ENCODE results near the gene LCE3D. TPM values are rescaled to one million over a fixed set of nuclear protein-coding genes. Genes with fewer than 3 reads are reported as not detected.
"Not testable (repeated sequence)": the region's sequence is repeated elsewhere in the genome, so short reads cannot be mapped to it uniquely, and the experiment has no call there.

Gene LCE3D
- total RNA-seq, 1 donor: not detected

DNA sequence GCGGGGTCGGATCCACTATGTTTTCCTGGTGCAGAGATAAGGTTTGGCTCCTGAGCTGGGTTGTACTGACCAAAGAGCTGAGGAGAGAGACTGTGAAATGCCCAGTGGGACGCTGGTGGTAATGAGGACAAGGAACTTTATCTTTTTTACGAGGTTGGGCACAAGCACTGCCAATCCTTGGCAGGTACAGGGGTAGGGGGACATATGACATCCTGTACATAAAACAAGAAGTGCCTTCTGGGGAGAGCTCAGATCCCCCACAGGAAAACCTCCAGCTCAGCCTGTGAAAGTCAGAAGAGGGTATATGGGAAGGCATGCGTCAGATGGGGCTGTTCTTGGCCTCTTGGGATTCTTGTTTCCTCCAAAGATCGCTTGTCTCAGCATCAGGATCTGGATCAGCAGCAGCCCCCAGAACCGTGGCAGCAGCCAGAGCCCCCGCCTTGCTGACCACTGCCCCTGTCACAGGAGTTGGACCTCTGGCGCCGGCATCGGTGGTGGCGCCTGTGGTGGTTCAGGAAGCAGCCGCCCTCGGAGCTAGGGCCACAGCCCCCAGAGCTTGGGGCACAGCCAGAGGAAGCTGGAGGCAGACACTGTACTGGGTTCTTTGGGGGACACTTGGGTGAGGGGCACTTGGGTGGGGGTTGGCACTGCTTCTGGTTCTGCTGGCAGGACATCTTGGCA, 14.6 kb downstream of the LCE3D start:
- DNase-seq (ENCODE audit: low read depth): no peak
- H3K4me3 ChIP-seq (ENCODE audit: low read depth, low read length): no peak overlapping the region
- no peak for TF ChIP-seq CTCF (IDR thresholded peaks at IDR 0.05; ENCODE audit: insufficient read depth, low read length)

DNA sequence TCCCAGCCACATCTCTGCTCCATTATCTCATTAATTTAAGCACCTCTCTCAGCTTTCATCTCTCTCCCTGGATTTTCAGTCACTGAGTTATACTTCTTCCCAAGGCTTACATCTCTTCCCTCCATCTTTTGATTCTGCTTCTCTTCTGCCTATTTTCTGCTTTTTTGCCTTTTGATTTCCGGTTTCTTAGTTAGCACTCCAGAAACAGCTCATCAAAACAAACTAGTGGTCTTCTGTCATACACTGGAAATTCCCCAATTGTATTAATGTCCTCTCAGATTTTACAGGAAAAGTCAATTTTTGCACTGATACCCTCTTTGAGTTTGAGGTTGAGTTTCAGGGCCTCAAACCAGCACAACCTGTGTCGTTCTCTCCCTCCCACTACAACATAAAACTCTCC, 15.2 kb downstream of the LCE3D start:
- DNase-seq (ENCODE audit: low read depth): no peak
- no peak for TF ChIP-seq CTCF (IDR thresholded peaks at IDR 0.05; ENCODE audit: insufficient read depth, low read length)
- H3K4me3 ChIP-seq (ENCODE audit: low read depth, low read length): no peak overlapping the region

DNA sequence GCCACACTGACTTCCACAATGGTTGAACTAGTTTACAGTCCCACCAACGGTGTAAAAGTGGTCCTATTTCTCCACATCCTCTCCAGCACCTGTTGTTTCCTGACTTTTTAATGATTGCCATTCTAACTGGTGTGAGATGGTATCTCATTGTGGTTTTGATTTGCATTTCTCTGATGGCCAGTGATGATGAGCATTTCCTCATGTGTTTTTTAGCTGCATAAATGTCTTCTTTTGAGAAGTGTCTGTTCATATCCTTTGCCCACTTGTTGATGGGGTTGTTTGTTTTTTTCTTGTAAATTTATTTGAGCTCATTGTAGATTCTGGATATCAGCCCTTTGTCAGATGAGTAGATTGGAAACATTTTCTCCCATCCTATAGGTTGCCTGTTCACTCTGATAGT, 32.0 kb downstream of the LCE3D start:
- DNase-seq (ENCODE audit: low read depth); H3K4me3 ChIP-seq (ENCODE audit: low read depth, low read length): not testable (repeated sequence)

DNA sequence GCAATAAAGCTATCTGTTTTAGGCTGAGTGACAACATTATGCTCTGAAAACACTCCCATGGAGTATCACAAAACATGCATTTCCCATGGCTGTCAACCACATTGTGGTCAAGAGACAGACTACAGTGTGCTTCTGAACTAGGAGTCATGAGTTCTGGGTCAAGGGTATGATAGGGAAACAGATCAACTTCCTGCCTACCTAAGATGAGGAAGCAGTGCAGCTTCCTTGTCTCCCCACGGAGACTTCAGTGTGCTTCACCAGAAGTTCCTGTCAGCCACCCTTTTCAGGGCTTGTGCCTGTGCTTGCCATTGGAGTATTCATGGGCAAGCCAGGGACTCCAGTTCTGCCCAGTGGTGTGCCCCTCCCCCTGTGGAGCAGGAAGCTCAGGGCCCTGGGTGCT, 33.6 kb downstream of the LCE3D start:
- DNase-seq (ENCODE audit: low read depth): no peak
- TF ChIP-seq CTCF (IDR thresholded peaks at IDR 0.05; ENCODE audit: insufficient read depth, low read length): no peak
- no peak overlapping the region for H3K4me3 ChIP-seq (ENCODE audit: low read depth, low read length)

DNA sequence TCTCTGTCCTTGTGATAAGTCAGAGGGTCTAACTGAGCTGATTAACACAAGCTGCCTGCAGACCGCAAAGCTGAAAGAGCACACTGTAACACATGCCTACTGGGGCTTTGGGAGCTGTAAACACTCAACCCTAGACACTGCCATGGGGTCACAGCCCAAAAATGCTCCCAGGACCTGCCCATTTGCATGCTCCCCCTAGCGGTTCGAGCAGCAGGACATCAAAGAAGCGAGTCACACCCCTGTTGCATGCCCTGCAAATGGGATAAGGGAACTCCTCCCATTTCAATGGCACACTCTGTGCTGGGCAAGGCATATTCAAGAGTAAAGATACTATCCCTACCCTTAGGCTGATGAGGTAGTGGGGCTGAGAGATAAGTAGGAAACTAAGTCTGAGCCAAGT, 36.5 kb downstream of the LCE3D start:
- peak; percentile 10 for TF ChIP-seq CTCF (IDR thresholded peaks at IDR 0.05; ENCODE audit: insufficient read depth, low read length)
- DNase-seq (ENCODE audit: low read depth): no peak
- no peak overlapping the region for H3K4me3 ChIP-seq (ENCODE audit: low read depth, low read length)

DNA sequence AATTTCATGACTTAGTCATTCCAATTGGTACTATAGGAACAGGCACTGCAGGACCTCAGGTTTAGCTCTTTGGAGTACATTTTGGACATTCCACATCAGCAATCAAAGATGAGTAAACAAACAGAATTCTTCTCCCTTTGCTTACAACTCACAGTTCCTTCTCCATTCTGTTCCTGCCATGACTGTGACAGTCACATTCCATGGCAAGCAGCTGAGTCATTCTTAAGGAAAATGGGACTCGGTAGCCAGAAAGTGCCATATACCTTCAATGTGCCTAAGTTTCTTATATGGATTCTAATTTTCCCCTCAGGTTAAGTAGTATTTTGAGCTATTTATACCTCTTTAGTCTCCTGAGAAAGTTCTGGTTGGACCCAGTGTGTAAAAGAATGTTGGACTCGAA, 40.4 kb downstream of the LCE3D start:
- TF ChIP-seq CTCF (IDR thresholded peaks at IDR 0.05; ENCODE audit: insufficient read depth, low read length): no peak
- no peak for DNase-seq (ENCODE audit: low read depth)
- no peak overlapping the region for H3K4me3 ChIP-seq (ENCODE audit: low read depth, low read length)

DNA sequence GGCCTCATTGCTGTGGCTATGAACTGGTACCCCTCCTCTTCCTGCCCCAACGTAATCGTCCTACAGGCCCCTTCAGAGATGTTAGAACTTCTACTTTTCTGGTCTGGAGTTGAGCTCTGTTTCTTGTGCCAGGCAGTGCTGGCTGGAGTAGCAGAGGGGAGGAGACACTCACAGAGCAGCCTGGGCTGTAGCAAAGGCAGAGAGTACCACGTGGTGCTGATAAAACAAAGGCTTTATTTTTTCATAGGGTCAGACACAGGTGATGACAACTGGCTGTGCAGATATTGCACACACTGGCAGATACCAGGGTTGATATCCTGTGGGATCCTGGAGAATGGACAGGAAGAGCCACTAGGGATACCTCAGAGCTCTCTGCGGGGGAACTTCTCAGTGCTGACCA, 42.8 kb downstream of the LCE3D start:
- DNase-seq (ENCODE audit: low read depth): no peak
- H3K4me3 ChIP-seq (ENCODE audit: low read depth, low read length): no peak overlapping the region
- TF ChIP-seq CTCF (IDR thresholded peaks at IDR 0.05; ENCODE audit: insufficient read depth, low read length): no peak

Measured in fibroblast of the aortic adventitia (primary cell).